Endometrium (tissue), 2 donors: ENCODE data around the gene RTL1.

ENCODE experiments used
- FAIRE-seq: peaks from 2 replicates; lab custom pipeline; 2012; peaks lifted over from hg19 to GRCh38; lab: Jason Lieb, UNC
- donor health status: control.
- donor health status: control.

RTL1 gene

GRCh38 chr14:100898465-100898864, 5.1 kb downstream of the RTL1 start:
- FAIRE-seq = no peak

- no peak for FAIRE-seq
Observed at GRCh38 chr14:100896369-100897060, 7.0 kb downstream of the RTL1 start.

GRCh38 chr14:100895411-100895810, 8.1 kb downstream of the RTL1 start:
- FAIRE-seq = no peak

GRCh38 chr14:100894416-100894815, 9.1 kb downstream of the RTL1 start:
- FAIRE-seq = no peak

GRCh38 chr14:100893760-100894159, 9.8 kb downstream of the RTL1 start:
- no peak for FAIRE-seq

- no peak for FAIRE-seq
Observed at GRCh38 chr14:100893228-100893601, 10.3 kb downstream of the RTL1 start.

- FAIRE-seq = no peak
Observed at GRCh38 chr14:100892496-100893227, 10.9 kb downstream of the RTL1 start.

- no peak for FAIRE-seq
Observed at GRCh38 chr14:100891501-100892445, 11.7 kb downstream of the RTL1 start.

- FAIRE-seq = no peak
Observed at GRCh38 chr14:100891051-100891450, 12.5 kb downstream of the RTL1 start.

GRCh38 chr14:100890061-100890850, 13.3 kb downstream of the RTL1 start:
- no peak for FAIRE-seq

GRCh38 chr14:100889641-100890040, 13.9 kb downstream of the RTL1 start:
- FAIRE-seq = no peak

- FAIRE-seq = peak; percentile 90
Observed at GRCh38 chr14:100888789-100889315, 14.7 kb downstream of the RTL1 start.

- no peak for FAIRE-seq
Observed at GRCh38 chr14:100887728-100888335, 15.7 kb downstream of the RTL1 start.

GRCh38 chr14:100885617-100886016, 17.9 kb downstream of the RTL1 start:
- FAIRE-seq = no peak

- no peak for FAIRE-seq
Observed at GRCh38 chr14:100885196-100885595, 18.3 kb downstream of the RTL1 start.

GRCh38 chr14:100884456-100884855, 19.1 kb downstream of the RTL1 start:
- FAIRE-seq = no peak

GRCh38 chr14:100883789-100884101, 19.8 kb downstream of the RTL1 start:
- FAIRE-seq = no peak

GRCh38 chr14:100882991-100883788, 20.3 kb downstream of the RTL1 start:
- no peak for FAIRE-seq

GRCh38 chr14:100882026-100882967, 21.2 kb downstream of the RTL1 start:
- FAIRE-seq = no peak
